Stomach (tissue), 4 donors: ENCODE results near the gene SGPL1.

ENCODE experiments used
- POLR2AphosphoS5 ChIP-seq, 3 donors: sonication (generic); formaldehyde crosslinking; IDR thresholded peaks; one replicate each; pipeline ENCODE4 v1.6.1; 2016; ENCODE audit warnings: antibody characterized with exemption in 3 of 3
- TF ChIP-seq, protein P1 (sequence below), 7 experiments: fragments of 450-650 bp in 4 of 7; fragments of 200-600 bp in 3 of 7; sonication (generic) in 3 of 7; IDR thresholded peaks; one replicate each; pipeline ENCODE4 v1.5.1; 2016 to 2019; ENCODE audit warnings: antibody characterized with exemption in 7 of 7, control low read depth in 2 of 7, mild to moderate bottlenecking in 1 of 7

DNA sequence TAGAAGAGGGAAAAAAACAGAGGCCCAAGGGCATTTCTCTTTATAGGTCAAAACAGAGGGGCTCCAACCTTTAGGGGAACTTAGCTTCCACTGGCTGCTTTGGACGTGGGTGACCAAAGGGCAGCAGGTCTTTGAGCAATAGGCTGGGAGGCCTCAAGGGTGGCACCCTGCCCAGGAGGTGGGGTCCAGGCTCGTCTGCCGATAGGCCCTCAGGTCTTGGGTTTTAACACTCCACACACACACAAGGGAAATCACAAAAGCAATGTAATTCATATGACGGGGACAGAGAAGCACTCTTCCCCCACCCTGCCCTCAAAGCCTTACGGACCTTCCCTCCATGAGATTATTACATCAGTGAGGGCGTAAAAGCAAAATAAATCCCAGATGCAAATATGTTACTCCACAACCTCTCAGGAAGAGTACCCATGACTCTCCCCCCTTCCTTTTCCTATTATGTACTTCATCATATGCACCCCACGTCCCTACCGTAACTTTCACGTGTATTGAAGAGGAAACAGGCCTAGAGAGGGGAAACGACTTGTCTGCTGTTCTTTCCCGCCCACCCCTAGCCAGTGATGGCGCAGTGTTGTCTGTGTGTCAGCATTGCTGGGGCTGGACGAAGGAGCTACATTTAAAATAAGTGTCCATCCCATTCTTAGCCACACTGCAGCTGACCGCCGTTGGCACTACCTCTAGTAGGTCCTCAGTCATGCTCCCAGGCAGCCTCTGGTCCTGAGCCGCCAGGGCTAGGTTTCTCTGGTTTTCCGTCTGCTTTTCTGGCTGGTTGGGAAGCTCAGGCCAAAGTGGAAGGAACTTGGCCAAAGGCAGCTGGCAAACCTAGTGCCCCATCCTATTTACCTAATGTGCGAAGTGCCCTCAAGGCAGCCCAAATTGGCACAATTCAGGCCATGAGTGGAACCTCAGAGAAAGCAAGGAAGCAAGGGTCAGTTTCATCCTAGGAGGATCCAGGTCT, 70.5 kb downstream of the SGPL1 start:
- TF ChIP-seq POLR2AphosphoS5 (IDR thresholded peaks at IDR 0.05), result no peak
- TF ChIP-seq, protein P1, sequence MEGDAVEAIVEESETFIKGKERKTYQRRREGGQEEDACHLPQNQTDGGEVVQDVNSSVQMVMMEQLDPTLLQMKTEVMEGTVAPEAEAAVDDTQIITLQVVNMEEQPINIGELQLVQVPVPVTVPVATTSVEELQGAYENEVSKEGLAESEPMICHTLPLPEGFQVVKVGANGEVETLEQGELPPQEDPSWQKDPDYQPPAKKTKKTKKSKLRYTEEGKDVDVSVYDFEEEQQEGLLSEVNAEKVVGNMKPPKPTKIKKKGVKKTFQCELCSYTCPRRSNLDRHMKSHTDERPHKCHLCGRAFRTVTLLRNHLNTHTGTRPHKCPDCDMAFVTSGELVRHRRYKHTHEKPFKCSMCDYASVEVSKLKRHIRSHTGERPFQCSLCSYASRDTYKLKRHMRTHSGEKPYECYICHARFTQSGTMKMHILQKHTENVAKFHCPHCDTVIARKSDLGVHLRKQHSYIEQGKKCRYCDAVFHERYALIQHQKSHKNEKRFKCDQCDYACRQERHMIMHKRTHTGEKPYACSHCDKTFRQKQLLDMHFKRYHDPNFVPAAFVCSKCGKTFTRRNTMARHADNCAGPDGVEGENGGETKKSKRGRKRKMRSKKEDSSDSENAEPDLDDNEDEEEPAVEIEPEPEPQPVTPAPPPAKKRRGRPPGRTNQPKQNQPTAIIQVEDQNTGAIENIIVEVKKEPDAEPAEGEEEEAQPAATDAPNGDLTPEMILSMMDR (IDR thresholded peaks at IDR 0.05), result no peak
